T-helper 1 cell treated with Interleukin-12 subunit alpha and Interleukin-12 subunit beta and Interleukin-4 antibody, amounts not matched to agents 30 ng/mL and 1 ng/mL, for 36 hours (primary cell): ENCODE measurements around the gene PCK1. TPM values are rescaled to one million over a fixed set of nuclear protein-coding genes. Genes with fewer than 3 reads are reported as not detected.

ENCODE experiments used
- intact Hi-C: fragments of 100-400 bp; cut with micrococcal nuclease; formaldehyde crosslinking; loops from one replicate; pipeline ENCODE4 v1.15.1; 2024
- total RNA-seq: library from RNA; stranded (reverse); gene quantifications from 2 replicates; pipeline ENCODE4 v1.2.3, GENCODE V29; 2022

PCK1 gene
- total RNA-seq, 1 donor from 2014 or later: not detected

DNA sequence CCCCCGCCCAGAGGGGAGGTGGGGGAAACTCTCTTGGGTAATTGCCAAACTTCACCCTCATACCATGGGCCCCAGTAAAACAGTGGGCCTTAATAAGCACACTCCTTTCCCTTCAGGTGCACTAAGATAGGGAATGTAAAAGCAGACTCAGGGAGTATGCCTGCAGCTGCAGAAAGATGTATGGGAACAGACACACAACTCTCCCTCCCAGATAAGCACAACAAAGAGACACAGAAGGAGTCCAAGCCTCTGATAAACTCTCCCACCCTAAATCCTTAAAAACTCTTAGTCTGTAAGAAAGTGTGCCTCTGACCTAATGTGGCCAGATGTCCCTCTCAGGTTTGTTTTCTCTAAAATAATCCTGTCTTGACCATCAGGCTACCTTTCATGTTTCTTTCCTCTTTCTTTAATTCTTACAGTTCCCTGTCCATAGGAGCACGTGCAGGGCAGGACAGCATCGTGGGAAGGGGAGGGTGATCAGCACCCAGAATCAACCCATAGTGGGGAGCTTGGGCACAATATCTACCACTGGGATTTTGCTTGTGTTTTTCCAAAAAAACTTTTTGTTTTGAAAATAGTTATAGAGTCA, 24.7 kb upstream of the PCK1 start:
- intact Hi-C loops: no loop called here

DNA sequence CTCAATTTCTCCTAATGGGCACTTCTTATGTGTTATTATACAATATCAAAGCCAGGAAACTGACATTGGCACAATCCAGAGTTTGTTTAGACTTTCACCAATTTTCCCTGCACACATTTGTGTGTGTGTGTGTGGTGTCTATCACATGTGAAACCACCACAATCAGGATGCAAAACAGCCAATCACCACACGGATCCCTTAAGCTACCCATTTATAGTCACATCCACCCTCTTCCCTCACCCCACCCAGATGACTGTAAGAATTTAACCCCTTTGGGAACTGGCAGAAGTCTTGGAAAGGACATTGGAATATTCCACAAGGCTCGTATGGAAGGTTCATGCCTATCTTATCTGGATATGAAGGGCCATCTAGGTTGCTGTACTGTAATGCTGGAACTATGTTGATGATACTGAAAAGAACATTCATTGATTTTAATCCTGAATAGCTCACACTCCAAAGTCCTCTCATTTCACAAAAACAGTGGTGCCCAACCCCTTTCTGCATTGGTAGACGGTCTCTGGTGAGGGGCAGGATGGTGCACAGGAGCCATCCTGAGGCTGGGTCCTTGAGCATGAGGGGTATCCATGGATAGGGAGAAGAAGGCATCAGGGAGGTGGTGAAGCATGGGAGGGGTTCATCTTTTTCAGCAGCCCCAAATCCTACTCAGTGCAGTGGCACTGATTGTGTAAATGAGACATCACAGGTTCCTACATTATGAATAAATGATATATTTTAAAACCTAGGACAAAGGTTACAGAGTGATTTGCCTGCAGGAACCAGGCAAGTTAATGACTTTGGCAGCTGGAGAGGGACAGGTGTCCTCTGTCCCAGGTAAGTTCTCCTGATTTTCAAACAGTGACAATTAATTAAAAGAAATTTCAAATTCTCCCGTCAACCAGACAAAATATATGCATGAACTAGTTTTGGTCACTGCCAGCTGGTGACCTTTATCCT, 23.9 kb upstream of the PCK1 start:
- intact Hi-C loops: no loop called here

DNA sequence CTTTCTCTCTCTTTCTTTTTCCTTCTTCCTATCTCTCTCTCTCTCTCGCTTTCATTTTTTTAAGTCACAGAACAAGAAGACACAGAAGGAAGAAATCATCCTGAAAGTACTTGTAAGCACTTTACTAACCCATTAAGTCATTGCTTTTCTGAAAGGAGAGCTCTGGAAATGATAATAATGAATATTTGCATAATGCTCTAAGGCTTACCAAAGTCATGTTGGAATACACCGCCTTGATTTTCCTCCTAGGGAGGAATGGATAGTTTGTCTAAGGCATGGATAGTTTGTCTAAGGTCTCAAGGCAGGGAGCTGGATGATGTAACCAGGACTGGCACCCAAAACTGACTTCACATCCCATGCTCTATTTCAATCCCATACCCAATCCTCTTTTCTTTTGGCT, 23.1 kb upstream of the PCK1 start:
- intact Hi-C loops: no loop called here

DNA sequence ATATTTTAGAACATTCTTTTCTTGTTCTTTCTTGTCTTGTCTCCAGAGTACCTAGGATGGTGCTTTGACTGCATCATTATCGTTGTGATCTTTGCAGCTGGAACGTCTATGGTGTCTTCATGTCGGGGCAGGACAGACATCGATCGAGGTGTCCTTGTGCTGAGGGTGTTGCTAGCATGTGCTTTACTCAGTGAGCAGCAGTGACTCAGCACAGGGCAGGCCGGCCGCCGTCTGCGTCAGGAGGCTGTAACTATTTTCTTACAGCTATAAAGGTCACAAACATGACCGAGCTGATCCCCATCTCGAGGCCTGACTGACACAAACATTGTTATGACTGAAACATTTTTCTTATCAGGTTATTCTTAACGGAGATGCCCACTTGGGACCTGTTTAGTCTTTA, 21.0 kb upstream of the PCK1 start:
- intact Hi-C loops: no loop called here

DNA sequence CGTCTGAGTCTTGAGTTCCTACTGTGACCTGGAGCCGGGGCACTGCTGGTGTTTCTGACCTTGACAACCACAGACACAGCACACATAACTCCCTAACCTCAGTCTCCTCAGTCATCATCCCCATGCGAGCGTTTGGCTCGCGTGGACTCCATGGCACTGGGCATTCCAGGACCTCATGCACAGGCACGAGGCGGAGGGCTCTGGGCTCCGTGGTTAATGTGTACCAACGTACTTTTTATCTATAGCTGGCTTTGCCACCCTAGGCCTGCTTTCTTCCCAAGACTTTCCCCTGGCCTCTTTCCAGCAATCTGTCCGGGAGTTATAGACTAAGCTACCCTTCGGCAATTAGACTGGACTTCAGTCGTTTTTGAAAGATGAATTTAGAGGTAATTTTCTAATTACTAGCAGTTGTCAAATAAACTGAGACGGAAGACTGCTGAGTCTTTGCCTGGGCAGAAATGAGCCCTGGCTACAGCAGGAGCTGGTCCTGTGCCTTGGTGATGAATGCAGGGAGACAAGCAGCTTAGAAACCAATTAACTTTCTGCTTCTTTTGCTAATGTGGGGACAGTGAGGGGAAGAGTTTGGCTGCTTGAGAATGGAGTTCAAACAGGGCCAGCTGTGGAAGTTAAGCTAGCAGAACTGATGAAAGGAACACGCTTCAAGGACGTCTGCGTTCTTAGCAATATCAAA, 19.9 kb upstream of the PCK1 start:
- intact Hi-C loops: no loop called here

DNA sequence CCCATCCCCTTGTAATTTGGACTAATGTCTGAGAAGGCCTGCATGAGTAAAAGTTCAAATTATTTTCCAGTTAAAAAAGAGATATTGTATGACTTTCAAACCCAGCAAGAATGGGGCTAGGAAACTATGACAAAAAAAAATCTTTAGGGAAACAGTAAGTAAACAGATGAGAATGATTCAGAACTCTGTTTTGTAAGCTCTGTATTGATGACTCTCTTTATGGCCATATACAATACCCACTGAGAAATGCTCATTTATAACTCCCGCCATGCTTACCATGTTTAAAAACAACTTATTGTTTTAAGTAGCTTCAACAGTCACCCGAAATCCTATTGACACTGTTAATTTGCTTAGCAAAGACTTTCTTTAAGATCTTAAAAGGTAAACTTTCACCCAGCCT, 17.2 kb upstream of the PCK1 start:
- intact Hi-C loops: no loop called here

DNA sequence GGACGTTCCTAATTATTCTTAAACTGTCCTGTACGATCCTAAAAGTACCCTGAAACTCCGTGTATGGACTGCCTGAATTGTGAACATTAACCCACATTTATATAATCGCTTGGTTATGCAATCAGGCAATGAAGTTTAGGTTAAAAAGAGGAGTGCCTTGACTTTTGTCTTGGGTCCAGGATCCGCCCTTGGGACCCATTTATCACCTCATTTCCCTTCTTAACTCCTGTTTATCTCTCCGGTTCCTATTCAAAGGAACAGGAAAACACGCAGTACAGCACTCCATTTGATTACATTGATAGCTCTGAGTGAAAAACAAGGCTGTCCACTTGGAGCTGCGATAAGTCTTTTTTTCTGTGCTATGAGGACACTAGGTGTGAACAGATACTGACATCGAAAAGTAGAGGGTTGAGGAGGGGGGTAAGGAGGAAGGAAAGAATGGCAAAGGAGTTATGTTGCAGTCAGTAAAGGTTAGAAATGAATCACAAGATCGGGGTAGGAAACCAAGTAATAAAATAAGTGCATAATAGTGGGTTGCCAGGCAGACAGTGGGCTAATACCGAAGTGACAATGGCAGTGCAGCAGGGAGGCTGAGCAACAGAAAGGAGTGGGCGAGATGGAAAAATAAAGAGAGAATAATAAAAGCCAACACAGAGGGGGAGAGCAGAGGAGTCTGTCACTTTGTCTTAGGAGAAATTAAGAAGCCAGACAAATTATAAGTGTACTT, 15.9 kb upstream of the PCK1 start:
- intact Hi-C loops: no loop called here

DNA sequence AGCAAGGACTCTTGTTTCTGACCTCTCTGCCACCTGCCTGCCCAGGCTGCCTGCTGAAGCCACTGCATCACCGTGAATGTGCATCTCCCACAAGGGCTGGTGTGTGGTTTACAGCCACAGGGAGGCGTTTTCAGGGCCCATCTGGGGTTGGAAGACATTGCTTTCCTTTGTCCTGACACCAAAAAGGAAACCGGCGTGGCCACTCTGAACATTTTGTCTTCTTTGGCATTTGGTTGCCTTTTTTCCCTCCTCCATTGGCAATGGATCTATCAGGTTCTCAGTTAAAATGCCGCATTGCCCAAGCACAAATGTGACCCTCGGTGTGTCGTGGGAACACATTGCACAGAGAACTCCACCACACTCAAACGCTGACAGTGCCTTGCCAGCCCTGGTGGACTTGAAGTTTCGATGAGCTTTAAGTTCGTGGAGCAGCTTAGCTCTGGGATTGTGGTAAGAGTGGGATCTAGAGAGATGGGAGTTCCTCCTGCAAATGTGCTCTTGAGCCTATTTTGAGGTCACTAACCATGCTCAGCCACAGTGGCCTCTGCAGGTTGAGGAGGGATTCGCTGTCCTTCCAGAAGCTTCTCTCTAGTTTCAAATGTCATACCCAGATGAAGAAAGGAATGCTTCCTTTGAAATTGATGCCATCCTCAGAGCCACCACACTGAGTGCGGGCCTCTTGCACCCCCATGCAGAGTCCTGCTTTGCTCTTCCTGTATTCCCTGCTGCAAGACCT, 14.8 kb upstream of the PCK1 start:
- intact Hi-C loops: no loop called here

DNA sequence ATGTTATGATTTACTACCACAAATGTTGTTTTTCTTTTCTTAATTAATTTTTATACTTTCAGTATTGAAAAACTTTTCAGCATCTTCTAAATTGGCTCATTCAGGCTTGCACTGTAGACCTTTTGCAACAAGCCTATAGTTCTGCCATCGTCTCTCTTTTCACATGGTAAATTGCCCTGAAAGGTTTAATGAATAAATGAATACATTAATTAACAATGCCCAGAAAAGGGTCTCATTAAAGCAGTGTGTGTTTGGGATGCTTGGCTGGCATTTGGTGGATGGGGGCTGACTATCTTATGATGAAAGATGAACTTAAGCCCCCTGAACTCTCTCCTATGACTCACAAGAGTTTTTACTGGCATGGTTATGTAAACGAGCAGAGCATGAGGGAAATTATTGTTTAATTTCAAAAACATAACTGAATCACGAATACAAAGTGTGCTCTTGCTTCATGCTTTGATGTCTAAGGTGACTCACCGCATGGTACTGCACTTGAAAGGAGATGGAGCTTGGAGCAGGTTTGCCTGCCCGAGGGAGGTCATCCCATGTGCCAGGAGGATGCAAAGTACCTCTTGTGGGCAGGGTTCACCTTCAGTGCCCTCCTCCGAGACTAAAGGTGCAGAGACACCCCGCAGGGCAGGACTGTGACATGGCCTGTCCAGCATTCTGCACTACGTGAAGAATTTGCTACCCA, 13.8 kb upstream of the PCK1 start:
- intact Hi-C loops: no loop called here

DNA sequence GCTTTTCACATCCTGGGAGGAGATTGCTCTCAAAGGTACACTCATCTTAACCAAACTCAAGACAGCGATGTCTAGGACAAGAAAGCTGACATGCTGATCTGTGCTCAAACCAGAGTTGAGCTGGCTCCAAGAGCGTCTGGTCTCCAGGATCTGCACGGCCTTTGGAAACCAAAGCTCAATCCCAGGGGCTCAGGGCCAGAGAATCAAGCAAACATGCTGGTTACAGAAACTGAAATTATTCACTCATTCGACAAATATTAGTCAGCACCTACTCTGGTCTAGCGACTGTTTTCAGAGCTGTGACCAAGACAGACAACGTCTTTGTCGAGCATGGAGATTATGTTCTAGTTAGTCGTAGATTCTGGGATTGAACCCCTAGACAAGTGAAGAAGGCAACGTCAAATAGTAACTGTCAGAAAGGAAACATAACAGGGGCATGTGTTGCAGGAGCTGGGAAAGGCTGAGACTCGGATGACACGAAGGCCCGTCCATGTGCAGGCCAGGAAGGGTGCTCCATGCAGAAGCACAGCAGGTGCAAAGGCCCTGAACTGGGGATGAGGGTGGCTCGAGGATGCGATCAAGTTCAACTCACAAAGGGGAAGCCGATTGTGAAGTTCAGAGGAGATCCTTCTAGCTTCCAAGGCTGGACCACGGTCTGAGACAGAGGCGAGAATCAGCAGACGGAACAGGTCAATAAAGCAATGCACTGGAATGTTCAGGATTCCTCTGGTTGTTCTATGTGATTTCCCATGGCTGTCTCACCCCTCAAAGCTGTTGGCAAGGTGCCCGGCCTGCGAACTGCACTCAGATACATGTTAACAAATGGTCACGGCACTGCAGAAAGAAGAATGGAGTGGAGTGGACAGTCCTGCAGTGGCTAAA, 12.5 kb upstream of the PCK1 start:
- intact Hi-C loops: no loop called here

DNA sequence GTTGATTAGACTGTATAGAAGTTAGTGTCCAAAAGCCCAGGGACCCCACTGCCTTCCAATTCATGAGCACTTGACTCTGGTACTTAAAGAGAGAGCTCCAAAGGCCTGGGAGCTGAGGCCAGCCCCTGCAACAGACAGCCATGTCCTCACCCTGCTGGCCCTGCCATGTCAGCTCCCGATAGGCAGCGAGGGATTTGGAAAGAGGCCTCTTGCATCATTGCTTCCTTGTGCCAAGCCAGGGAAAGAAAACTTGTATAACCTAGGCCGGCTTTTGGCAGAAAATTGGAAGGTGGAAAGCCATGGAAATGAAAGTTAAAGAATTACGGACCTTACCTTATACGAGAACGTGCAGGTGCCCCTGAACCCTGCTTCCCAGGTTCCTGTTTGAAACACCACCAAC, 8.4 kb upstream of the PCK1 start:
- intact Hi-C loops: no loop called here

DNA sequence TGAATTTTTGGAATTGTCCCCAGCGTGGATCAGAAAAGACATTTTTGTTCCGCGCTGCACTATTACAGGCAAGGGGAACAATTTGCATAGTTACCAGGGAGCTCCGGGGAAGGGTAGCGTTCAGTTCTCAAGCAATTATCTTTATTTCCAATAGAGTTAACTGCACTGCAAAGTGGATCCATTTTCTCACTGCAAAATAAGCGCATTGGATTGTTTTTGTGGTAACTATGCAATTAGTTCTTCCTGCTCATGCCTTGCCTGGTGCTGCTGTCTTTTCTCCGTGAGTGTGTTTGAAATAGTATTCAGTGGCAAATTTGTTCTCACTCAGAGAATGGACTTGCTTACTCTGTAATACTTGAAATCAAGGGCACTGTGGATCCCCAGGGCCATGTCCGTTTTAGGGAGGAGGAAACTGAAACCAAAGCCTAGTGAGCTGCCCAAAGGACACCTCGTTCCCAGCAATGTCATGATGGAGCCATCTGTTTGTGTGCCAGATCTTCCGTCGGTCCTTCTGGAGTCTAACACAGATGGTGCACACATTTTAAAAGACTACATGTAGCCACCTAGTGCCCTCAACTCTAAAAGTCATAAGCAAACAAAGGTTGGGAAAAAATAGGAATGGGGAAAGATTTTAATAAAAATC, 7.4 kb upstream of the PCK1 start:
- intact Hi-C loops: no loop called here

DNA sequence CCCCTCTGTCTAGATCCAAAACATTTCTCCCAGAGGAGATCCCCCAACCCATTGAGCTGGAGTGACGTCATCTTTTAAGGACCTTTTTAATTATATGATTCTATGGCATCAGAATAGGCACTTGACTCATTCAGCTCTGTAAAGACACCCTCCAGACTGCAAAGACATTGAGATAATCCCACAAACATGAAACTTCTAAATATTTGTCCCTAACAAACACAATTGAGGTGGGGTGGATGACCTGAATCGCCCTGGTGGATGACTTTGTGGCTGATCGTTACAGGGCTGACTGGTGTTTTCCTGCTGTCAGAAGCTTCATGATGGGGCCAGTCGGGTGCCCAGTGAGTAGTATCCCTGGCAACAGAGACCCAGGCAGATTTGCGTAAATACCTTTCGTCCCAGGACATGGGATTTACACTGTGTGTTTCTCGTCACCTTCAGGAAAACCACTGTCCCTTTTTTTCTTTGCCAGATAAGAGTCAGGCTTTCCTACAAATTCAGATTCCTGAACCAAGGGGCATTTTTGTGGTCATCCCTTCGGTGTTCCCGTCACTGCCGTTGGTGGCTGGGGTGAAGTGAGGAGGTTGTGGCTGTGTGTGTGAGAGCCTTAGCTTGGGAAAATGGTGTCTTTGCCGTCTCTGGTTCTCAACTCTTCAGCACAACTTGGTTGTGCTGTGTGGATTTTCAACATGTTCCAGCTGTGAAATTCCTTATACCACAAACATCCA, 5.3 kb upstream of the PCK1 start:
- intact Hi-C loops: no loop called here

DNA sequence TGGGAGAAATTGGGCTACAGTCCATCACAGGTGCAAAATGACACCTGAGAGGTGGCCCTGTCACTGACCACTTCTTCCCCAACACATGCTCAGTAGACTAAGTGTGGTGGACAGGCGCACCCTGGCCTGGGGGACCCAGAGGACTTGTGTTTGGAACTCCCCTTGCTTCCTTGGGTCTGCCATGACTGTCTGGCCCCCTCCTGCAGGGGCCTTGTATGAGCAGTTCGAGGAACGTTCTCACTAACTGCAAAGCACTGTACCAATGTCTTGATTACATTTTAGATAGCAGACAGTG, 4.0 kb upstream of the PCK1 start:
- intact Hi-C loops: no loop called here

DNA sequence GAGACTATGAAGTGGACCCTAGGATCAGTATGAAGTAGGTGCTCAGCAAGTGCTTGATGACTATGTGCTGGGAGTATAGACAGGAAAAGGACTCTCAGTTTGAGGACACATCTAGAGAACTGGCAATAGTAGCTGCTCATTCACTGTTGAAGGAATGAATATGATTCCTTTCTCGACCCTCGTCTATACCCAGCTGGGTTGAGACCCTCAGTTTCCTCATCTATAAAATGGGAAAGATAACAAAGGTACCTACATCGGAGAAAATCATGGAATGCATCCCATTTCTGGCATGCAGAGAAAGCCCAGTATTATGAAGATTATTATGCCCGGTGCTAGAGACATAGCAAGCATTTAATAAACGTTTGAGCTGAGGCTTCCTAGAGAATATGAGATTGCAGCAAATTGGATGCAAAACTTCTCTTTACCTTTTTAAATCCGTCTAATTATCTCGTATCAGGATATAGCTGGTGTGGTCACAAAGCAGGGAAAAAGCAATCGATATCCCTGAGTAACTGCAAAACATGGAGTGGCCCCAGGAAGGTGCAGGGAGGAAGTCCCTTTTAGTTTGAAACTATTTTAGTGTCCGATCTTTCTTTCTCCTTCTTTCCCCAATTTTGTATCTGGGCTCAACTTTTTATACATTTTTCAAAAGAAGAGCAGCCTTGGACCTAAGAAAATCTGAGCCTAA, 2.8 kb upstream of the PCK1 start:
- intact Hi-C loops: no loop called here

DNA sequence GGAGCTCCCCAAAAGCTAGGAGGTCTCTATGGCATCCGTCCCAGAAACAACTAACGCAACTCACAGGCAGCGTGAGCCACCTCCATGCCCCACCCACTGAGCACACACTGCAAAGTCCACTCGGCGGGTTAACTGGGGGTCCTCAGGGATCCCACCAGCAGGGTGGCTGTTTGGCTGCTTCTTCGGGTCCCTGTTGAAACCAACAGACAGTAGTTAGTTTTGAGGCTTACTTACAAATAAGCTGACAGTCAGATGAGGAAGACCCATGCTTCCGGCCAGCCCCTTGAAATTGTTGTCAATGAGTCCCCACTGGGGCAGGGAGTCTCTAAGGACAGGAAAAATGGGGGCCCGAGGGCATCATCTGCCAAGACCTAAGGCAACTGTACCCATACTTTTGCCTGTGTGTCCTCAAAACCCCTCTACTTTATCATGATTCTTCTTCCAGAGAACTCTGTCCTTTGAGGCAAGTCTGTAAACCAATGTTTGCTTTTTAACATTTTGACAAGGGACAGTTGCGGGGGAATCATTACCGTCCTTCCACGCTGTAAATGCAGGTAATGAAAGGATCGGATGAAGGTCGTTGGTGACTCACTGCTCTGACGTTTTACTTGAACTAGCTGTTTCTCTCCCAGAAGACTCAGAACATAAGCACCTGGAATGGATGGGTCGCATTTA, 2.2 kb upstream of the PCK1 start:
- intact Hi-C loops: no loop called here

DNA sequence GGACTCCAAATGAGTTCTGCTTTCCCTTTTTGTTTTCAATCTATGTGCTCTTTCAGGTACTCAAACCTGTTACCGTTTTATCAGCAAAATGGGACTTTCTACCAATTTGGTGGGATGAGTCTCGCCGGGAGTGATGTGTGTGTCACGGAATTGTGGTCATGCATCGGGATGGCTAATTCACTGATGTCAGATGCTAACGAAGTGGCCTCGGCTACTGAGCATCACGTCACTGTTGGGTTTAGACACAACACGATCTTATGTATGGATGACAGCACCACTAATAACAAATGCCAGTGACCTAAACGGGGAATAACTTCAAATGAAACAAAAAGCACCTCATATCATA, 1.6 kb upstream of the PCK1 start:
- intact Hi-C loops: no loop called here
